Measurements from ENCODE around the gene GPRC6A.

DNA sequence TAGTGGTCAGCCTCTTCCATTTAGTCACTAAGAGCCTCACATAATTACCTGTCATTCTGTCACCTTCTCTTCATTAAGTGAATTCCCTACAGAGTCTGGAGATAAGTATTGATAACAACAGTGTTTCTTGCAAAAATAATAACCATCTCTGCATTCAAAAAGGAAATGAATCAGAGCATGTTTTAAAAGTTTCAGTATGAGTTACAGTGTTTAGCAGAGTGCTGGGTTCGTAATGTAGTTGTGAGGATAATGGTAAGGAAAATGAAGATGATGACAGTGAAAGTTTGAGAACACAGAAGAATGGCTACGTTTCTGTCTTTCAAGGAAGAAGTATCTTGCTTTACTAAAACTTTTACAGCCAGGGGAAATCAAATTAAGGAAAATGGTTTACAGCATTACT, 31.3 kb downstream of the GPRC6A start:
- TF ChIP-seq POLR2A (IDR thresholded peaks at IDR 0.05; ENCODE audit: low read length) = no peak
- TF ChIP-seq GATA1 (IDR thresholded peaks at IDR 0.05; ENCODE audit: low read depth, low read length) = no peak
